Ovary (tissue), 9 donors: ENCODE measurements around the gene FANCI. TPM values are rescaled to one million over a fixed set of nuclear protein-coding genes. Genes with fewer than 3 reads are reported as not detected.

Experiments
- DNase-seq, 5 donors: peaks; one replicate each; pipeline ENCODE4 v3.0.0-alpha.2; 2019 to 2020
- H3K27ac ChIP-seq, 2 donors: fragments of 200-600 bp; one replicate each; pipeline versions ENCODE4 v1.5.1 to v1.8.0; 2019 to 2022
- H3K27me3 ChIP-seq: fragments of 200-600 bp; one replicate; pipeline ENCODE4 v1.8.0; 2022
- H3K36me3 ChIP-seq: fragments of 200-600 bp; sonication (generic); one replicate; pipeline ENCODE4 v1.5.1; 2019
- H3K4me1 ChIP-seq: one replicate; pipeline ENCODE4 v1.8.1; 2013; ENCODE audit warnings: mild to moderate bottlenecking, moderate library complexity; ENCODE audit not compliant: insufficient read depth
- H3K4me3 ChIP-seq: fragments of 200-600 bp; sonication (generic); one replicate; pipeline ENCODE4 v1.5.1; 2017
- H3K9me3 ChIP-seq, 2 donors: fragments of 200-600 bp in 1 of 2; sonication (generic) in 1 of 2; one replicate each; pipeline versions ENCODE4 v1.5.1 to v1.8.1; 2013 to 2019; ENCODE audit warnings: mild to moderate bottlenecking in 1 of 2, moderate library complexity in 1 of 2
- EP300 ChIP-seq: sonication (generic); formaldehyde crosslinking; IDR thresholded peaks from one replicate; pipeline ENCODE4 v1.6.1; 2017; ENCODE audit warnings: antibody characterized with exemption
- POLR2A ChIP-seq: fragments of 450-650 bp; IDR thresholded peaks from one replicate; pipeline ENCODE4 v1.6.1; 2017; ENCODE audit warnings: antibody characterized with exemption, mild to moderate bottlenecking, moderate library complexity
- WGBS, 3 donors: extraction: QIAGEN DNeasy Blood & Tissue Kit in 1 of 3; methylation state at CpG; one replicate each; pipeline versions ENCODE4 v1.1.5 to v1.1.7; 2013 to 2017; 5-methylcytosine and 5-hydroxymethylcytosine counted together
- intact Hi-C, 4 donors: fragments of 100-400 bp; cut with DNase I; formaldehyde crosslinking; loops; one replicate each; pipeline versions ENCODE4 v1.11.0 to v1.15.1; 2022 to 2023
- polyA plus RNA-seq, 2 donors: library from polyadenylated mRNA; stranded (reverse); fragments of 200-250 nt in 1 of 2; fragments of 350-450 nt in 1 of 2; fragmentation: Illumina TruSeq in 1 of 2; extraction: RNeasy Lipid Tissue Mini Kit (QIAGEN cat#74804) in 1 of 2; gene quantifications; one replicate each; pipeline ENCODE4 v1.2.3, GENCODE V29; 2013 to 2014
- total RNA-seq, 7 donors: library from RNA; depleted of rRNA in 2 of 7; stranded (reverse); fragments of >200 nt in 2 of 7; fragmentation: NEBNext Ultra II Directional in 3 of 7; extraction: Animal tissue kit (Norgen Biotek cat#: 25700) in 3 of 7; gene quantifications; one replicate each; pipeline versions ENCODE4 v1.1.0 to v1.2.4, GENCODE V29; 2016 to 2023
- TF ChIP-seq, protein P1 (sequence below), 3 donors: fragments of 450-650 bp in 2 of 3; fragments of 200-600 bp in 1 of 3; IDR thresholded peaks; one replicate each; pipeline versions ENCODE4 v1.5.1 to v1.8.0; 2016 to 2022; ENCODE audit warnings: antibody characterized with exemption in 3 of 3, mild to moderate bottlenecking in 1 of 3
- donor health status: DM: no; HTN: no; CAD: no; lungs with moderate emphysema.
- donor health status: DM: no; HTN: no; CAD: no.
- donor health status: Bipolar disorder and iron deficiency.
- donor health status: DM: yes; HTN: yes; CAD: no.
- donor health status: DM: no; HTN: no; CAD: no.
- donor health status: DM: yes; HTN: yes; CAD: no.

Gene FANCI
- total and polyA plus RNA-seq, 9 donors: 2.9 to 11.7 (median 4.6) TPM

DNA sequence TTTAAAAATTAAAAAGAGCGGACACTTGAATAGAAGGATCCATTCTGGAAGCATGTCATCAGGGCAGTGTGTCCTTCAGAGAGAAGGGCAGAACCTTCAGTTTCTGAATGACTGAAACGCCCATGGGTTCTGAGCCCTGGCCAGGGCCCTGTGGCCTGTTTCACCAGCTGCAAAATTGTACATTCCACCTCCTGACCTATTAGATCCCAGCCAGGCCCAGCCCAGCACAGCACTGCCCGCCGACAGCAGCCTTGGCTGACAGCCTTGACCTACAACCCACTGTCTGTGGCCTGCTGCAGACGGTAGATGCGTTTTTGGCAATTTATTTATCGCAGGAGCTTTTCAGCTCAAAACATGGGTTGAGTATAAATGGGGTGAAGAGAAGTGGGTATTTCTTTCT, 96.8 kb downstream of the FANCI start:
- TF ChIP-seq, protein P1, sequence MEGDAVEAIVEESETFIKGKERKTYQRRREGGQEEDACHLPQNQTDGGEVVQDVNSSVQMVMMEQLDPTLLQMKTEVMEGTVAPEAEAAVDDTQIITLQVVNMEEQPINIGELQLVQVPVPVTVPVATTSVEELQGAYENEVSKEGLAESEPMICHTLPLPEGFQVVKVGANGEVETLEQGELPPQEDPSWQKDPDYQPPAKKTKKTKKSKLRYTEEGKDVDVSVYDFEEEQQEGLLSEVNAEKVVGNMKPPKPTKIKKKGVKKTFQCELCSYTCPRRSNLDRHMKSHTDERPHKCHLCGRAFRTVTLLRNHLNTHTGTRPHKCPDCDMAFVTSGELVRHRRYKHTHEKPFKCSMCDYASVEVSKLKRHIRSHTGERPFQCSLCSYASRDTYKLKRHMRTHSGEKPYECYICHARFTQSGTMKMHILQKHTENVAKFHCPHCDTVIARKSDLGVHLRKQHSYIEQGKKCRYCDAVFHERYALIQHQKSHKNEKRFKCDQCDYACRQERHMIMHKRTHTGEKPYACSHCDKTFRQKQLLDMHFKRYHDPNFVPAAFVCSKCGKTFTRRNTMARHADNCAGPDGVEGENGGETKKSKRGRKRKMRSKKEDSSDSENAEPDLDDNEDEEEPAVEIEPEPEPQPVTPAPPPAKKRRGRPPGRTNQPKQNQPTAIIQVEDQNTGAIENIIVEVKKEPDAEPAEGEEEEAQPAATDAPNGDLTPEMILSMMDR (IDR thresholded peaks at IDR 0.05): no peak
- no peak for TF ChIP-seq EP300
- no peak for TF ChIP-seq POLR2A
- no peak overlapping the region for H3K27ac ChIP-seq
- peak in 3 of 5 donors; percentile 29 to 69 (median 35) for DNase-seq
- WGBS, 3 donors: 16 to 33% (median 17%) methylated on average over 7 of the region's 7 CpGs
- intact Hi-C loops: no loop called here
- H3K9me3 ChIP-seq: no peaks in the 10 kb centered on the region
- no peaks in the 10 kb centered on the region for H3K27me3 ChIP-seq
- peaks cover 3% of the 10 kb centered on the region for H3K4me1 ChIP-seq
- H3K36me3 ChIP-seq: no peaks in the 10 kb centered on the region
- H3K4me3 ChIP-seq: no peak overlapping the region

DNA sequence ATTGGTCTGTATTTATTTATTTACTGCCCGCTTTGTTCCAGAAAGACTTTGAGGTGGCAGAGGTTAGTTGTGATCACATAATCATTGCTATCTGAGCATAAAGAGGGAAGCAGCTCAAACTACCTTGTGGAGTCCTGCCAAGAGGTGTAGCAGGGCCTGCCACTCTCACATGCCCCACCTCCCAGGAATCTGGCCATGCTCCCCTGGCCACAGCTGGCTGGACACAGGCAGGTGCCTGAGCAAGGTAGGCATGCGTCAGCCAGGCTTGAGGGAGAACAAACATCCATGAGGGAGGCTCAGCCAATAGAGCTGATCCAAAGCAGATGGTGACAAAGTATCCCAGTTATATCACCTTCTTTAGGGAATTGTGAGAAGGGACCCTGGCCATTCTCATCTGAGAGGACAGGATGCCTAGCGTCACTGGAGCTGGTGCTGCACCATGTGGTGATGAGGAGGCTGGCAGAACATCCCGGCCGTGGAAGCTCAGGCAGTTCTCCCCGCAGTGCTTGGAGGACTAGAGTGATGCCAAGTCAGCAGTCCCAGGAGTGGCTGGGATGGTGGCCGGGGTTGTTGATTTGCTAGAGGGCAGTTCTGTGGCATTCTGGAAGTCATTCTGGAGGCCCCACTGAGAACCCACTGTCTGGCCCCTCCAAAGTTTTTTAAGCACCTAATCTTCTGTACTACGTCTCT, 97.7 kb downstream of the FANCI start:
- Histone ChIP-seq H3K27ac (no peak overlapping the region), H3K4me3 (no peak overlapping the region), H3K36me3 (no peaks in the 10 kb centered on the region), H3K27me3 (no peaks in the 10 kb centered on the region), H3K9me3 (no peaks in the 10 kb centered on the region), H3K4me1 (peaks cover 3% of the 10 kb centered on the region)
- TF ChIP-seq EP300 (no peak), POLR2A (no peak)
- TF ChIP-seq, protein P1 (IDR thresholded peaks at IDR 0.05): no peak
- WGBS, 3 donors: 85 to 92% (median 90%) methylated on average over 8 of the region's 8 CpGs
- intact Hi-C loops: no loop called here
- DNase-seq: no peak

- Histone ChIP-seq H3K4me1 (peaks cover 3% of the 10 kb centered on the region), H3K27me3 (no peaks in the 10 kb centered on the region), H3K36me3 (no peaks in the 10 kb centered on the region), H3K27ac (no peak overlapping the region), H3K4me3 (no peak overlapping the region), H3K9me3 (no peaks in the 10 kb centered on the region)
- no peak for DNase-seq
- 86 to 92% (median 89%) methylated on average over 3 of the region's 3 CpGs for WGBS, 3 donors
- intact Hi-C loops: no loop called here
- TF ChIP-seq EP300: no peak
- TF ChIP-seq, protein P1 (IDR thresholded peaks at IDR 0.05): no peak
- TF ChIP-seq POLR2A: no peak
Observed at GRCh38 chr15:89342840-89343239, 99.1 kb downstream of the FANCI start.

GRCh38 chr15:89345248-89345647, 101.5 kb downstream of the FANCI start:
- Histone ChIP-seq H3K36me3 (no peaks in the 10 kb centered on the region), H3K27me3 (no peaks in the 10 kb centered on the region), H3K4me1 (peaks cover 3% of the 10 kb centered on the region), H3K9me3 (no peaks in the 10 kb centered on the region), H3K4me3 (no peak overlapping the region), H3K27ac (no peak overlapping the region)
- TF ChIP-seq, protein P1 (IDR thresholded peaks at IDR 0.05): no peak
- TF ChIP-seq EP300 (no peak), POLR2A (no peak)
- intact Hi-C loops: no loop called here
- 80 to 88% (median 85%) methylated on average over 4 of the region's 4 CpGs for WGBS, 3 donors
- DNase-seq: no peak
